ENCODE results near the gene LUZP2. TPM values are rescaled to one million over a fixed set of nuclear protein-coding genes. Genes with fewer than 3 reads are reported as not detected.

The LUZP2 gene
- total RNA-seq = not detected in 2 replicates

DNA sequence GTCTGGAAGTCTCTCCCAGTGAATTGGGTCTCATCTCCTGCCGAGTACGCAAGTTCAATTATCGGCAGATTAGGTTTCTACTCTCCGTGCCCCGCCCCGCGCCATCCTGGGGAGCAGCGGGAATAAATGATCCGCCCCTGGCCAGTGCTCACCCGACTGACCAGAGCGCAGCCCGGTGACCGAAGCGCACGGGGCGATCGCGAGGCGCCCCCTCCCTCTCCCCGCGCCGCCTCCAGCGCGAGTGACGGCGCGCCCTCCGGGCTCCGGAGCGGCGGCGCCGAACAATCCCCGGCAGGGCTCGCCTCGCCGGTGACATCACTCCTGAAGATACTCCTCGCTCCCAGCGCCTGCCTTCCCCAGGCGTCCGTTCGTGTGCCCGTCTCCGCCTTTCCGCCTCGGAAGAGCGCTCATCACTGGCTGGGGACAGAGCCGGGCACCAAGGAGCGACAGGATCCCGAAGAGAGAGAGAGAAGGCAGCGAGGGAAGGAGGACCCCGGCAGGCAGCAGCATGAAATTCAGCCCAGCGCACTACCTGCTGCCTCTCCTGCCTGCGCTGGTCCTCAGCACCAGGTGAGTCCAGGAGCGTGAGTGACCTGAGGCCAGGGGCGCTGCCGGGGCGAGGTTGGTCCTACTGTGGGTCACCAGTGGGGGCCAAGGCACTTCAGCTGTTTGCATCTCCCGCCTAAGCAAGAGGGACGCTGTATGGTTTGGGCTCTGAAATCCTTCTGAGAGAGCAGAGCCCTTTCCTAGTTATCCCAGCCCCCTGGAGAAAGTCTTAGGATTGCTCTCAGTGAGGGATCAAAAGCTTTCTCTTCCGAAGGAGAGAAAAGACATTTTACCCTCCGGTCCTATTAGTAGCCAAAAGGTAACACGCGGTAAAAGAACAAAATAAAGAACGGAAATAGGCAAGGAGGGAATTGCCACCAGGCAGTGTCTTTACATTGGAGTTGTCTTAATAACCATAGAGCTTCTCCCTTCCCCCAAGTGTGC lies at the start of gene LUZP2:
Gene LUZP2, plus strand, starts transcription at position 318 of the 990 bp plus-strand sequence.

Measured in dermis lymphatic vessel endothelial cell (primary cell).